GM12865 (cell line): ENCODE data around the gene NWD2.
A peak's percentile ranks its signal among the peaks of the same experiment; 100 is the strongest.
"Not testable (repeated sequence)": the region's sequence is repeated elsewhere in the genome, so short reads cannot be mapped to it uniquely, and the experiment has no call there.

ENCODE experiments used
- DNase-seq: peaks from one replicate; pipeline ENCODE4 v3.0.0; 2010; ENCODE audit warnings: low read depth
- H3K4me3 ChIP-seq: 2 replicates; pipeline ENCODE4 v1.5.1; 2011; ENCODE audit warnings: mild to moderate bottlenecking, low read depth, low read length, control low read depth
- TF ChIP-seq, protein P1 (sequence below): IDR thresholded peaks from 2 replicates; pipeline ENCODE4 v1.5.1; 2011; ENCODE audit warnings: low read length, control low read depth, low read depth, inconsistent platforms; ENCODE audit not compliant: insufficient read depth; ENCODE audit errors: missing control alignments

The NWD2 gene, protein sequence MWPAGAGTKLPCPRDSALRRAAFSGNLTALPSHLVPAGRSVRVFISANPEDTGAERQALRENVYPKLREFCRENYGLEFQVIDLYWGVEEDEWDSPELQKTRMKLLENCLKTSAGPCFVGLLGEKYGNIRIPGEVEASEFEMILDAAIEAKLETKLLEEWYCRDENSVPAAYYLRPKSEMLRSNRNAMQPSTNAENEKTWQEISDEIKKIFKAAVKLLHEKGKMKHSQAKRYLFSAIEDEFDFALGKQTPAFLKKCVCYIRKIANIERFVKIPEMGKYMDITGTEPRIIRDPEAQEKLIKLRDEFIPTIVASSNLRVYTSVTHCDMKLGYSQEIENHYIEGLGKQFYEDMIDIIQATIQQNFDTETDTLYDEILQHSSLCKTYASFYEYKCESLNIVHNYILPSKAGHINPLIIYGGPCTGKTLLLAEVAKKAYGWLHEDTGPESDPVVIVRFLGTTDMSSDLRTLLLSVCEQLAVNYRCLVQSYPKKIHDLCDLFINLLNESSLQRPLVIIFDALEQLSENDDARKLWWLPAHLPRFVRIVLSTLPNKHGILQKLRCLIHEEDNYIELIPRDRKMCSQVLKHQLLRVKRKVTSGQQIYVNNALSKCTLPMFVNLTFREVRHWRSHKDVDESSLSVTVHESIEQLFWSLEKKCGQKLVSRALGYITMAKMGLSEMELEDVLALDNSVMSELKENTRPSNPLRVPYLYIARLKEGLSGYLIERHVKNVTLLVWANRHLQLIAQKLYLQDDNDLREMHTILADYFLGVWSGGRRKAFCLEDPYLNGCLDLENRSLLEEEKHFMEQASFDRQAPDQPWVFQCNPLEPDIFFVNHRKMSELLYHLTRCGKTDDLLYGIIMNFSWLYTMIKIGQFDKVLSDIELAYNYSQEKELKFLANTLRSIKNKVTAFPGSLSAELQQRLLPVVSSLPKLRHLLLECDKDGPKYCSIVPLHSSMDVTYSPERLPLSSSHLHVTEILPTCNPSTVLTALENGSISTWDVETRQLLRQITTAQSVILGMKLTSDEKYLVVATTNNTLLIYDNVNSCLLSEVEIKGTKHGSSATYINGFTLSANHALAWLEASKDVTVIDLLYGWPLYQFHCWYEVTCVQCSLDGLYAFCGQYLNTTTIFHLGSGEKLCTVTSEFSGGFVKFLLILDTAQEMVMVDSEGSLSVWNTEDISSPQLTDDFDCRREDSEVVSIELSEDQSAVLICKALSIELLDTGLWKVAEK (N-terminal part only)

DNA sequence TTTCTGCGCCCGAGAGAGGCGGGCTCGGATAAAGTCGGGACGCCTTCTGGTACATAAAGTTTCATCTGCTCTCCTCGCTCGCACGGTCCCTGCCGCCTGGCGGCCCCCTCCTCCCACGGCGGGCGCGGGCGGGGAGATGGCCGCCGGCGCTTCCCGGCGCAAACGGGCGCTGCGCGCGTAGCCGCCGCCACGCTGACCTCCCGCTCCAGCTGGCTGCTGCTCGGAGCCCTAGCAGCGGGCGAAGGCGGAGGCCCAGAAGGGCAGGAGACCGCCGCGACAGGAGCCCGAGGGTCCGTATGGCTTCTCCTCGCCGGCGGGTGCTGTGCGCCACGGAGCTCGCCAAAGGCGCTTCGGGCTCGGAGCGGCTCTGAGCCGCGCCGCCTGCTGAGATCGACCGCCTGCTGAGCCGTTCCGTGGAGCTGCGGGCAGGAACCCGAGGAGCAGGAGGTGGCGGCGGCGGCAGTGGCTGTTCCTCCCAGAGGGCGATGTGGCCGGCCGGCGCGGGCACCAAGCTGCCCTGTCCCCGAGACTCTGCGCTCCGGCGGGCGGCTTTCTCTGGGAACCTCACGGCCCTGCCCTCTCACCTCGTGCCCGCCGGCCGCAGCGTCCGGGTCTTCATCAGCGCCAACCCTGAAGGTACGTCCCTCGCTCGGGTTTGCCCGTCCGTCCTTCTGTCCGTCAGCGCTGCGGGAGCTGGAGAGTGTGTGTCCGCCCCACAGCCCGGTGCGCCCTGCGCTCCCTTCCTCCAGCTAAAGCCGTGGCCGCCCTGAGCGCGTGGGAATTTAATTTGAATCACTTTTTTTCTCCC is at the start of gene NWD2:
Gene NWD2, plus strand, starts transcription at position 161 of the 808 bp plus-strand sequence. Its CDS starts 325 bp downstream, at position 486.
- no peak within 1 kb of the TSS for H3K4me3 ChIP-seq
- TF ChIP-seq, protein P1, sequence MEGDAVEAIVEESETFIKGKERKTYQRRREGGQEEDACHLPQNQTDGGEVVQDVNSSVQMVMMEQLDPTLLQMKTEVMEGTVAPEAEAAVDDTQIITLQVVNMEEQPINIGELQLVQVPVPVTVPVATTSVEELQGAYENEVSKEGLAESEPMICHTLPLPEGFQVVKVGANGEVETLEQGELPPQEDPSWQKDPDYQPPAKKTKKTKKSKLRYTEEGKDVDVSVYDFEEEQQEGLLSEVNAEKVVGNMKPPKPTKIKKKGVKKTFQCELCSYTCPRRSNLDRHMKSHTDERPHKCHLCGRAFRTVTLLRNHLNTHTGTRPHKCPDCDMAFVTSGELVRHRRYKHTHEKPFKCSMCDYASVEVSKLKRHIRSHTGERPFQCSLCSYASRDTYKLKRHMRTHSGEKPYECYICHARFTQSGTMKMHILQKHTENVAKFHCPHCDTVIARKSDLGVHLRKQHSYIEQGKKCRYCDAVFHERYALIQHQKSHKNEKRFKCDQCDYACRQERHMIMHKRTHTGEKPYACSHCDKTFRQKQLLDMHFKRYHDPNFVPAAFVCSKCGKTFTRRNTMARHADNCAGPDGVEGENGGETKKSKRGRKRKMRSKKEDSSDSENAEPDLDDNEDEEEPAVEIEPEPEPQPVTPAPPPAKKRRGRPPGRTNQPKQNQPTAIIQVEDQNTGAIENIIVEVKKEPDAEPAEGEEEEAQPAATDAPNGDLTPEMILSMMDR = no peak
- DNase-seq = peak; percentile 11

DNA sequence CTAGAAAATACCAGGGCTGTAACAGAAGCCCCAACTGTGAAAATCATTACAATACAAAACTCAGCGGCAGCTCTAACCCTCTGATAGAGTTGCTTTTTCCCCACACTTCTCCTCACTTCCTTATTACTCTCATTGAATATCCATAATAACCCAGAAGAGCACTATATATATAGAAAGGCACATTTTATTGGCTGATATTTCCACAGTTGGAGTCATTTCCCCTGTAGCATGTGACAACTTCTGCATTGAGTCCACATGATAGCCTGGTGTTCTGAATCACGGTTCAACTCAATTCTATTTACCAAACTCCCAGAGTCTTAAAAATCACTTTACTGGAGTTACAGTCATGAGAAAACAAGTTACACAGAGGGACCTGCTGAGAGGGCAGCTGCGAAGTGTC is 46.6 kb upstream of the NWD2 start:
- TF ChIP-seq, protein P1 = no peak
- no peak overlapping the region for H3K4me3 ChIP-seq
- no peak for DNase-seq

DNA sequence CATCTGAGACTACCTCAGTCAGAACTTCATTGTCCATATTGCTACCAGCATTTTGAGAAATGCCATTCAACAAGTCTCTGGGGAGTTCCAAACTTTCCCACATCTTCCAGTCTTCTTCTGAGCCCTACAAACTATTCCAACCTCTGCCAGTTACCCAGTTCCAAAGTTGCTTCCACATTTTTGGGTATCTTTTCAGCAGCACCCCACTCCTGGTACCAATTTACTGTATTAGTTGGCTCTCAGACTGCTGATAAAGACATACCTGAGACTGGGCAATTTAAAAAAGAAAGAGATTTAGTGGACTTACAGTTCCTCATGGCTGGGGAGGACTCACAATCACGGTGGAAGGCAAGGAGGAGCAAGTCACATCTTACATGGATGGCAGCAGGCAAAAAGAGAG is 39.8 kb upstream of the NWD2 start:
- H3K4me3 ChIP-seq, DNase-seq: not testable (repeated sequence)

DNA sequence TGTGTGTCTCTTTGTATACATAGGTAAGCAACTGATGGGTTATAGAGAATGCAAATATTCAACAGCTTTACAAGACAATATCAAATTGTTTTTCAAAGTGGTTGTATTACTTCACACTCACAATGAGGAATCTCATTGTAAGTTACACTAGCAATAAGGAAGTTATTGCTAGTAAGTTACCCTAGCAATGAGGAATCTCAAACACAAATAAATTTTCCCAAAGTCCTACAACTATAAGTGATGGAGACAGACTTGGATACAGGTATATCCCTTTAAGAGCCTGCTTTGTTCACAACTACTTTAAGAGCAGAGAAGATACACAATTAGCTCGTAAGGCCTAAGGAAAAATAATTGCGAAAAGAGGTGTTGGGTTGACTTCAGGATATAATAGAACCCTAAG is 28.3 kb upstream of the NWD2 start:
- TF ChIP-seq, protein P1 = no peak
- DNase-seq = no peak
- no peak overlapping the region for H3K4me3 ChIP-seq

DNA sequence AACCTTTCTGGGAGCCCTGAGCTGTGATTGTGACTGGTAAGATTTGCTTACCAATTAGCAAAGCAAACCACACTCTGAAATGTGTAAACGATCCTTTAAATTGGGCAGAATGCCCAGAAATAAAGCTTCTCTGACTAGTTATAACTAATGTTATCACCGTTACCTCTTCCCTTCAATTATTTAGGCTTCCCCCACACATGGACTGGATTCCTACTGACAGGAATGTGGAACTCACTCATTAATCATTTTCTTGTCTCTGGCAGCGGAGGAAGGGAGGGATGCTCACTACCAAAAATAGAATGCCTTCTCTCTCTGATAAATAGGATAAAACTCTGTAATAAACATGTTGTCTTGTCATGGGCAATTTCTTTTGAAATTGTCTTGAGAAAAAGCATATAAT is 25.3 kb upstream of the NWD2 start:
- no peak overlapping the region for H3K4me3 ChIP-seq
- no peak for DNase-seq
- TF ChIP-seq, protein P1 = no peak

DNA sequence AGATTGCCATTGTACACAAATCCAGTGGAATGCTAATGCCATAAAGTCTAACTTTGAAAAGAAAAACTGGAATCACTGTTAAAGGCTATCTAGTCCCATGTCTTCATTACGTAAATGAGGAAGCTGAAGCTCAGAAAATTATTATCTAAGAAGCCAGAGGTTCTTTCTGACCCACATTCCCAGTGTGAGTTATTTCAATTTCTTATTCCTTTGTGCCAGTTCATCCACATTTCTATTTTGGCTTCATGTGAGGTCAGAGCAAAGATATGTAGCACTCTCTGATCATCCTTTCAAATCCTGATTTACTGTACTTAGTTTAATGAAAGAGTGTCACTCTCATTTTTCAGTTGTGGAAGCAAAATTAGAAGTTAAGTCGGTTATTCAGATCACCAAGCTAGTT is 24.6 kb upstream of the NWD2 start:
- H3K4me3 ChIP-seq = no peak overlapping the region
- TF ChIP-seq, protein P1 = no peak
- no peak for DNase-seq
